HL-60 (cell line): ENCODE data around the gene DLEC1.

Experiments
- DNase-seq, 2 experiments: peaks; one replicate each; pipeline ENCODE4 v3.0.0-alpha.2; 2010 to 2020; ENCODE audit warnings: low read depth in 1 of 2, low spot score in 1 of 2
- H3K27ac ChIP-seq: fragments of 250-450 bp; sonication (Bioruptor Pico); replicated peaks from 2 replicates; pipeline ENCODE4 v1.5.1; 2020; ENCODE audit warnings: mild to moderate bottlenecking, moderate library complexity
- H3K27me3 ChIP-seq: fragments of 250-450 bp; sonication (Bioruptor Pico); 2 replicates; pipeline ENCODE4 v1.5.1; 2021; ENCODE audit warnings: mild to moderate bottlenecking, moderate library complexity; ENCODE audit not compliant: insufficient read depth, poor library complexity, severe bottlenecking
- H3K4me3 ChIP-seq: replicated peaks from 2 replicates; pipeline ENCODE4 v1.5.1; 2011; ENCODE audit warnings: mild to moderate bottlenecking, control low read depth, low read length; ENCODE audit not compliant: insufficient read depth
- CTCF ChIP-seq: IDR thresholded peaks from one replicate; pipeline ENCODE4 v1.5.1; 2011; ENCODE audit warnings: low read length, control low read depth, inconsistent platforms; ENCODE audit not compliant: insufficient read depth
- GABPA ChIP-seq: IDR thresholded peaks from 2 replicates; pipeline ENCODE4 v1.6.1; 2012; ENCODE audit warnings: low read depth
- POLR2AphosphoS5 ChIP-seq: IDR thresholded peaks from 2 replicates; pipeline ENCODE4 v1.6.1; 2012; ENCODE audit warnings: low read depth
- REST ChIP-seq: IDR thresholded peaks from 2 replicates; pipeline ENCODE4 v1.6.1; 2012; ENCODE audit warnings: low read depth; ENCODE audit not compliant: insufficient replicate concordance
- SPI1 ChIP-seq: IDR thresholded peaks from 2 replicates; pipeline ENCODE4 v1.6.1; 2012; ENCODE audit warnings: low read depth, mild to moderate bottlenecking, borderline replicate concordance

DLEC1 gene

GRCh38 chr3:38140326-38141172, 101.5 kb downstream of the DLEC1 start:
- H3K27me3 ChIP-seq, result no peaks in the 10 kb centered on the region
- TF ChIP-seq SPI1 (no peak), POLR2AphosphoS5 (no peak), GABPA (no peak), REST (no peak), CTCF (no peak)
- H3K27ac ChIP-seq, result no peak overlapping the region
- no peak overlapping the region for H3K4me3 ChIP-seq
- DNase-seq, result no peak

- Histone ChIP-seq H3K27me3 (no peaks in the 10 kb centered on the region), H3K27ac (no peak overlapping the region), H3K4me3 (no peak overlapping the region)
- TF ChIP-seq REST, result no peak
- no peak for TF ChIP-seq POLR2AphosphoS5
- TF ChIP-seq GABPA, result no peak
- TF ChIP-seq SPI1, result no peak
- no peak for TF ChIP-seq CTCF
- no peak for DNase-seq
Measured at GRCh38 chr3:38141173-38141951, 102.4 kb downstream of the DLEC1 start.

- TF ChIP-seq REST, result no peak
- no peak for TF ChIP-seq POLR2AphosphoS5
- TF ChIP-seq CTCF, result no peak
- no peak for TF ChIP-seq SPI1
- no peak for TF ChIP-seq GABPA
- Histone ChIP-seq H3K4me3 (no peak overlapping the region), H3K27me3 (no peaks in the 10 kb centered on the region), H3K27ac (no peak overlapping the region)
- DNase-seq, result no peak
Measured at GRCh38 chr3:38141952-38142273, 102.9 kb downstream of the DLEC1 start.
